ENCODE results near the gene UBE3A. TPM values are rescaled to one million over a fixed set of nuclear protein-coding genes. Genes with fewer than 3 reads are reported as not detected.

The UBE3A gene
- total RNA-seq, 2 donors from 2014 or later: 92.2 to 101 TPM

DNA sequence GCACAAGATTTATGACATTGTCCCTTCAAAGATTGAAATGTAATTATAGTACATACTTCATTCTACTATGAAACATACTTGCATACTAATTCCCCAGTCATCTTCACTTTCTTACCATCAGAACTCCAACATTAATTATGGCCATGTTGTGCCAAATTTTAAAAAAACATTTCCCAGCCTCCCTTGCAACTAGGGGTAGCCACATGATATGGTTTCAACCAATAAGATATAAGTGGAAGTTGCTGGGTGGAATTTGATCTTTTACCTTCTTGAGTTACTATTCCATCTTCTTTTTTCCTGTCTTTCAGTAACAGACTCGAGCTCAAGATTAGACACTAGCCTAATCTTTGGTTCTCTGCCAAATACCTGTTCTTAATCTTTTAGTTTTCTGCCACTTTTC is 25.6 kb upstream of the UBE3A start:
- DNase-seq: no peak
- H3K36me3 ChIP-seq (ENCODE audit: control insufficient read depth, insufficient read depth, low read length): no peaks in the 10 kb centered on the region
- no peaks in the 10 kb centered on the region for H3K4me1 ChIP-seq (ENCODE audit: control insufficient read depth, insufficient read depth, low read length)
- no CpG with 5 or more reads among the region's 1 CpG for WGBS, 2 experiments (ENCODE audit: insufficient coverage in 1 of 2, insufficient read length in 1 of 2)
- no peaks in the 10 kb centered on the region for H3K27me3 ChIP-seq (ENCODE audit: control insufficient read depth, insufficient read depth, low read length, poor library complexity, severe bottlenecking)
- Mint-ChIP-seq H3K4me3 (no peak overlapping the region), H3K36me3 (ENCODE audit: low read depth) (no peaks in the 10 kb centered on the region), H3K9me3 (no peaks in the 10 kb centered on the region), H3K4me1 (no peaks in the 10 kb centered on the region), H3K27me3 (ENCODE audit: insufficient read depth) (no peaks in the 10 kb centered on the region), H3K27ac (no peak overlapping the region)
- H3K4me3 ChIP-seq (ENCODE audit: low read length): no peak overlapping the region
- H3K9me3 ChIP-seq (ENCODE audit: control insufficient read depth, low read length): no peaks in the 10 kb centered on the region
- TF ChIP-seq, protein P1, sequence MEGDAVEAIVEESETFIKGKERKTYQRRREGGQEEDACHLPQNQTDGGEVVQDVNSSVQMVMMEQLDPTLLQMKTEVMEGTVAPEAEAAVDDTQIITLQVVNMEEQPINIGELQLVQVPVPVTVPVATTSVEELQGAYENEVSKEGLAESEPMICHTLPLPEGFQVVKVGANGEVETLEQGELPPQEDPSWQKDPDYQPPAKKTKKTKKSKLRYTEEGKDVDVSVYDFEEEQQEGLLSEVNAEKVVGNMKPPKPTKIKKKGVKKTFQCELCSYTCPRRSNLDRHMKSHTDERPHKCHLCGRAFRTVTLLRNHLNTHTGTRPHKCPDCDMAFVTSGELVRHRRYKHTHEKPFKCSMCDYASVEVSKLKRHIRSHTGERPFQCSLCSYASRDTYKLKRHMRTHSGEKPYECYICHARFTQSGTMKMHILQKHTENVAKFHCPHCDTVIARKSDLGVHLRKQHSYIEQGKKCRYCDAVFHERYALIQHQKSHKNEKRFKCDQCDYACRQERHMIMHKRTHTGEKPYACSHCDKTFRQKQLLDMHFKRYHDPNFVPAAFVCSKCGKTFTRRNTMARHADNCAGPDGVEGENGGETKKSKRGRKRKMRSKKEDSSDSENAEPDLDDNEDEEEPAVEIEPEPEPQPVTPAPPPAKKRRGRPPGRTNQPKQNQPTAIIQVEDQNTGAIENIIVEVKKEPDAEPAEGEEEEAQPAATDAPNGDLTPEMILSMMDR (conservative IDR thresholded peaks at IDR 0.05): no peak
- H3K27ac ChIP-seq (ENCODE audit: low read depth, low read length): no peak overlapping the region
- no peak overlapping the region for H3K9ac ChIP-seq (ENCODE audit: extremely low read depth, low read length, poor library complexity, severe bottlenecking)

DNA sequence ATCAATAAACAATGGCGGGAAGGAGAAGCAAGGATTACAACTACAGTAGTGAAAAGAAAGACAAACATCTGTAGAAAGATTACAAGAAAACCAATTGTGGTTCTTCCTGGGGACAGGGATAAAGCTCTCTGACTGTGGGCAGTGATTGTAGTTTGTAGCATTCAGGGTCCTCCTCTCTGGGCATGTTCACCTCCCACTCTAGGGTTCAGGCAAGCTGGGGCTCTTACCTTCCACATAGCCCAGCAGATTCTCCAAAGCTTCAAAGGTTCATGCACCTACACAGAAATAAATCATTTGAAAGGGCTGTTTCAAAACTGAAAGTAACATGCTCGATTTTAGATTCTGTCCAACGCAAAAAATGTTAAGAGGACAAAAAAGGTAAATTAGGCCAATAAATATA is 17.4 kb upstream of the UBE3A start:
- H3K4me3 Mint-ChIP-seq: no peak overlapping the region
- TF ChIP-seq, protein P1 (conservative IDR thresholded peaks at IDR 0.05): no peak
- peaks cover 3% of the 10 kb centered on the region for H3K4me1 Mint-ChIP-seq
- Histone ChIP-seq H3K36me3 (ENCODE audit: control insufficient read depth, insufficient read depth, low read length) (no peaks in the 10 kb centered on the region), H3K9ac (ENCODE audit: extremely low read depth, low read length, poor library complexity, severe bottlenecking) (no peak overlapping the region), H3K9me3 (ENCODE audit: control insufficient read depth, low read length) (peaks cover 3% of the 10 kb centered on the region), H3K27me3 (ENCODE audit: control insufficient read depth, insufficient read depth, low read length, poor library complexity, severe bottlenecking) (no peaks in the 10 kb centered on the region), H3K4me1 (ENCODE audit: control insufficient read depth, insufficient read depth, low read length) (no peaks in the 10 kb centered on the region), H3K27ac (ENCODE audit: low read depth, low read length) (no peak overlapping the region), H3K4me3 (ENCODE audit: low read length) (no peak overlapping the region)
- H3K9me3 Mint-ChIP-seq: peaks cover 16% of the 10 kb centered on the region
- H3K27ac Mint-ChIP-seq: no peak overlapping the region
- no peaks in the 10 kb centered on the region for H3K27me3 Mint-ChIP-seq (ENCODE audit: insufficient read depth)
- 85% methylated on average over 2 of the region's 3 CpGs; no CpG with 5 or more reads in 1 of the 2 experiments for WGBS, 2 experiments (ENCODE audit: insufficient coverage in 1 of 2, insufficient read length in 1 of 2)
- DNase-seq: no peak
- H3K36me3 Mint-ChIP-seq (ENCODE audit: low read depth): no peaks in the 10 kb centered on the region

- Mint-ChIP-seq H3K4me1 (peaks cover 3% of the 10 kb centered on the region), H3K27me3 (ENCODE audit: insufficient read depth) (no peaks in the 10 kb centered on the region), H3K9me3 (peaks cover 21% of the 10 kb centered on the region), H3K27ac (no peak overlapping the region), H3K36me3 (ENCODE audit: low read depth) (no peaks in the 10 kb centered on the region), H3K4me3 (no peak overlapping the region)
- Histone ChIP-seq H3K36me3 (ENCODE audit: control insufficient read depth, insufficient read depth, low read length) (no peaks in the 10 kb centered on the region), H3K27ac (ENCODE audit: low read depth, low read length) (no peak overlapping the region), H3K9me3 (ENCODE audit: control insufficient read depth, low read length) (peaks cover 13% of the 10 kb centered on the region), H3K9ac (ENCODE audit: extremely low read depth, low read length, poor library complexity, severe bottlenecking) (no peak overlapping the region), H3K4me1 (ENCODE audit: control insufficient read depth, insufficient read depth, low read length) (no peaks in the 10 kb centered on the region), H3K27me3 (ENCODE audit: control insufficient read depth, insufficient read depth, low read length, poor library complexity, severe bottlenecking) (no peaks in the 10 kb centered on the region), H3K4me3 (ENCODE audit: low read length) (no peak overlapping the region)
- DNase-seq: no peak
- 85% methylated on average over 2 of the region's 3 CpGs; no CpG with 5 or more reads in 1 of the 2 experiments for WGBS, 2 experiments (ENCODE audit: insufficient coverage in 1 of 2, insufficient read length in 1 of 2)
- TF ChIP-seq, protein P1 (conservative IDR thresholded peaks at IDR 0.05): no peak
Observed at GRCh38 chr15:25455226-25455625, 16.4 kb upstream of the UBE3A start.
